Loucy (cell line): ENCODE measurements around the gene DUSP5.

Experiments
- H2AFZ ChIP-seq: fragments of 200-600 bp; sonication (generic); 2 replicates; pipeline ENCODE4 v1.6.0; 2016; ENCODE audit warnings: antibody characterized with exemption, mild to moderate bottlenecking, low read length, moderate library complexity
- H3F3A ChIP-seq: fragments of 200-600 bp; 2 replicates; pipeline ENCODE4 v1.6.0; 2016; ENCODE audit warnings: antibody characterized with exemption, low read depth, mild to moderate bottlenecking
- H3K27me3 ChIP-seq: fragments of 200-600 bp; sonication (generic); 2 replicates; pipeline ENCODE4 v1.6.1; 2014; ENCODE audit warnings: low read length, mild to moderate bottlenecking; ENCODE audit not compliant: insufficient read depth, poor library complexity, severe bottlenecking
- H3K36me3 ChIP-seq: fragments of 200-600 bp; sonication (generic); 2 replicates; pipeline ENCODE4 v1.6.1; 2016; ENCODE audit warnings: low read length; ENCODE audit not compliant: insufficient read depth
- H3K4me1 ChIP-seq: fragments of 200-600 bp; sonication (generic); 2 replicates; pipeline ENCODE4 v1.5.1; 2014; ENCODE audit warnings: low read length, mild to moderate bottlenecking; ENCODE audit not compliant: insufficient read depth, poor library complexity, severe bottlenecking
- H3K4me2 ChIP-seq: fragments of 200-600 bp; sonication (generic); 2 replicates; pipeline ENCODE4 v1.6.0; 2014; ENCODE audit warnings: antibody characterized with exemption, low read length, low read depth, mild to moderate bottlenecking; ENCODE audit not compliant: poor library complexity, severe bottlenecking
- H3K4me3 ChIP-seq: fragments of 200-600 bp; sonication (generic); 2 replicates; pipeline ENCODE4 v1.5.1; 2014; ENCODE audit warnings: low read length, mild to moderate bottlenecking, mixed read lengths; ENCODE audit not compliant: poor library complexity, severe bottlenecking
- H3K79me2 ChIP-seq: fragments of 200-600 bp; sonication (generic); 2 replicates; pipeline ENCODE4 v1.6.1; 2014; ENCODE audit warnings: low read length; ENCODE audit not compliant: insufficient read depth
- H3K9ac ChIP-seq: fragments of 200-600 bp; sonication (generic); 2 replicates; pipeline ENCODE4 v1.6.0; 2014; ENCODE audit warnings: mild to moderate bottlenecking, low read depth, low read length, moderate library complexity; ENCODE audit not compliant: poor library complexity, severe bottlenecking
- H3K9me2 ChIP-seq: fragments of 200-600 bp; sonication (generic); replicated peaks from 2 replicates; pipeline ENCODE4 v1.6.1; 2016; ENCODE audit warnings: low read depth, low read length, mixed read lengths
- H3K9me3 ChIP-seq: fragments of 200-600 bp; sonication (generic); 2 replicates; pipeline ENCODE4 v1.6.1; 2014; ENCODE audit warnings: mild to moderate bottlenecking, antibody characterized with exemption, low read length, low read depth; ENCODE audit not compliant: insufficient read depth
- H4K20me1 ChIP-seq: fragments of 200-600 bp; sonication (generic); 2 replicates; pipeline ENCODE4 v1.6.0; 2014; ENCODE audit warnings: antibody characterized with exemption, low read length, mild to moderate bottlenecking; ENCODE audit not compliant: insufficient read depth, poor library complexity, severe bottlenecking
- EZH2phosphoT487 ChIP-seq: fragments of 200-600 bp; IDR thresholded peaks from 2 replicates; pipeline ENCODE4 v1.6.1; 2018; ENCODE audit warnings: antibody characterized with exemption, mild to moderate bottlenecking, moderate library complexity, borderline replicate concordance
- TF ChIP-seq, protein P1 (sequence below): fragments of 200-600 bp; sonication (generic); conservative IDR thresholded peaks from 2 replicates; pipeline ENCODE4 v1.5.1; 2014; ENCODE audit warnings: mild to moderate bottlenecking, antibody characterized with exemption, low read length

Gene DUSP5

DNA sequence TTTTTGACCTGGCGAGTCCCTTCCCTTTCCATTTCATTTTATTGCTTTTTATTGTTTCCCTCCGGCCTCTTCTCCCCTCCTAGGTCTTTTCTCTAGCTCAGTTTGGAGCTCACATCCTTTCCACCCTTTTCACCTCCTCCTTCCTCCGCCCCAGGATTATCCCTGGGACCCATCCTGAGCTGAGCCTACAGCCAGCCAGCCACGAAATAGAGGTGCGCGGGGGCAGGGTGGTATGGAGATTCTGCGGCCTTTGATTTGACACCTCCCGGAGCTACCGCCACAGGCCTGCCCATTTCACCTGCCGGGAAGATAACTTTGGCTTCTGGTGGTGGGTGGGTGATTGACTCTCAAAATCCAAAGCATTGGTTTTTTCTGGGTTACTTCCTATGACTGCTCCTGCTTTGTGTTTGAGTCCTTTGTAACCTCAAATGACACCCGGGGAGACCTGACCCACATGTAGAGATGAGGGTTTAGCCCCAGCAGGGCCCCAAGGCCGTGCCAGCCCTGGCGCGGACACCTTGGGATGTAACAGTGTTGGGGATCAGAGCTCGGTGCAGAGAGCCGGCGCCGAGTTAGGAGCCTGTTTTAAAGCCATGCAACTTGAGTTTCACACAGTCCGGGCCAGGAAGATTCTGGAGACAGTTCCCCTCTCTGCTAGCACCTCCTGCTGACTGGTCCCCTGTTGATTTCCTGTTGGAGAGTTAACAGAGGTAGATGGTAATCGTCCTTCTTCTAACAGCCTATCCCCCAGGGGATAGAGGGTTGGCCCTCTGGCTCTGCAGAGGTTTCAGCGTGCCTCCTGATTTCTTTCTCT lies 1.5 kb downstream of the DUSP5 start:
- H3K79me2 ChIP-seq: peaks cover 15% of the 10 kb centered on the region
- peaks cover 17% of the 10 kb centered on the region for H4K20me1 ChIP-seq
- H3K9me2 ChIP-seq: no peaks in the 10 kb centered on the region
- no peak for TF ChIP-seq EZH2phosphoT487
- TF ChIP-seq, protein P1, sequence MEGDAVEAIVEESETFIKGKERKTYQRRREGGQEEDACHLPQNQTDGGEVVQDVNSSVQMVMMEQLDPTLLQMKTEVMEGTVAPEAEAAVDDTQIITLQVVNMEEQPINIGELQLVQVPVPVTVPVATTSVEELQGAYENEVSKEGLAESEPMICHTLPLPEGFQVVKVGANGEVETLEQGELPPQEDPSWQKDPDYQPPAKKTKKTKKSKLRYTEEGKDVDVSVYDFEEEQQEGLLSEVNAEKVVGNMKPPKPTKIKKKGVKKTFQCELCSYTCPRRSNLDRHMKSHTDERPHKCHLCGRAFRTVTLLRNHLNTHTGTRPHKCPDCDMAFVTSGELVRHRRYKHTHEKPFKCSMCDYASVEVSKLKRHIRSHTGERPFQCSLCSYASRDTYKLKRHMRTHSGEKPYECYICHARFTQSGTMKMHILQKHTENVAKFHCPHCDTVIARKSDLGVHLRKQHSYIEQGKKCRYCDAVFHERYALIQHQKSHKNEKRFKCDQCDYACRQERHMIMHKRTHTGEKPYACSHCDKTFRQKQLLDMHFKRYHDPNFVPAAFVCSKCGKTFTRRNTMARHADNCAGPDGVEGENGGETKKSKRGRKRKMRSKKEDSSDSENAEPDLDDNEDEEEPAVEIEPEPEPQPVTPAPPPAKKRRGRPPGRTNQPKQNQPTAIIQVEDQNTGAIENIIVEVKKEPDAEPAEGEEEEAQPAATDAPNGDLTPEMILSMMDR: peak; percentile 64
- peak overlapping the region; percentile 78 for H3K4me2 ChIP-seq
- H3K27me3 ChIP-seq: no peaks in the 10 kb centered on the region
- no peaks in the 10 kb centered on the region for H3K9me3 ChIP-seq
- peak overlapping the region; percentile 85 for H3K4me3 ChIP-seq
- 0 out of 2 replicates have a peak, but pooled peaks cover 3% of the 10 kb centered on the region for H3F3A ChIP-seq
- H3K9ac ChIP-seq: peak overlapping the region; percentile 8
- H3K36me3 ChIP-seq: no peaks in the 10 kb centered on the region
- H3K4me1 ChIP-seq: peaks cover 48% of the 10 kb centered on the region
- peak overlapping the region; percentile 9; the same call in 1 of the 2 replicates for H2AFZ ChIP-seq

DNA sequence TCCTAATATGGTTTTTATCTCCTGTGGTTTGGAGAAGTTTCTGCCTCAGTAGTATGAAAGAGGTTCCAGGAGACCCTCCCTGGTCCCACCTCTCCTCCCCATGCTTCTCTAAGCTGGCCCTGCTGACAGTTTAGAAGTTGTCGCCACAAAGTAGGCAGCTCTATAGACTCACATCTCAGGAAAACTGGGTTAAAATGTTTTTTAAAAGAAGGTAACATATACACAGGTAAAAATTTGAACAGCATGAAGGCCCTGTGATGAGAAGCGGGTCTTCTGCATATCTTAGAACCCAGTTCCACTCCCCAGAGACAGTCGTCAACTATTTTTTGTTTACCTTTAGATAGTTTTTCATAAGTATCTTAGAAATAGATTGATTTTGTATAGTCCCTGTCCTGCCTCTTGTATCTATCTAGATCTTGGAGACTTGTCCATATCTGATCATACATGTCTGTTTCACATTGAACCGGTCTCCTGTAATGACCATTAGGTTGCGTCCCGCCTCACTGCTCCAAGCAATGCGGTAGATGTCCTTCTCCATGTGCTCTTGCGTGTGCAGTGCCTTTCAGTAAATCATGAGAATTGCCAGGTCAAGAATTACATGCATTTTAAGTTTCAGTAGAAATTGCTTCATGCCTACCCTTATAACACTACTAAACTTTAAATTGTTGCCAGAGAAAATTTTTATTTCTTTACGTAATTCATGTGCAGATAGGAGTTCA lies 2.2 kb downstream of the DUSP5 start:
- Histone ChIP-seq H3K9me3 (no peaks in the 10 kb centered on the region), H4K20me1 (peaks cover 17% of the 10 kb centered on the region), H3K4me3 (peak overlapping the region; percentile 85), H3F3A (0 out of 2 replicates have a peak, but pooled peaks cover 3% of the 10 kb centered on the region), H3K9me2 (no peaks in the 10 kb centered on the region), H3K36me3 (no peaks in the 10 kb centered on the region), H3K4me1 (peaks cover 48% of the 10 kb centered on the region), H3K9ac (no peak overlapping the region), H3K4me2 (peak overlapping the region; percentile 78), H3K27me3 (no peaks in the 10 kb centered on the region), H2AFZ (no peak overlapping the region), H3K79me2 (peaks cover 15% of the 10 kb centered on the region)
- TF ChIP-seq, protein P1: no peak
- TF ChIP-seq EZH2phosphoT487: no peak

DNA sequence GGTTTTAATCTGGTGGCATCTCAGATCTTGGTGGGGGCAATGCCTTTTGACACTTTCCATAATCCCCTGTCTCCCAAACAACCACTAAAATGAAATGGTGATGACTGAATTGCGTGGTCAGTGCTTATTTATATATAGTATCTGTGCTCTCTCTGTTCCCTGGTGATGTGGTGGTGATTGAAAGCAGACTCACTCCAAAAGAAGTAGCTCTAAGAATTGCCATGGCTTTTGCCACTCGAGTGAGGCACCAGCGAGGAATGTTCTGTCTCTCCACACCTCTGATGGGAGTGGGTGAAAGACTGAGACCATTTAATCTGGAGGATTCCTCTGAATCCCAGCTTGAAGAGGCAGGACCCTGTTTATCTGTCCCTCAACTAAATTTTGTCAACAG lies 2.8 kb downstream of the DUSP5 start:
- H3K9ac ChIP-seq: no peak overlapping the region
- H3F3A ChIP-seq: 0 out of 2 replicates have a peak, but pooled peaks cover 3% of the 10 kb centered on the region
- peaks cover 48% of the 10 kb centered on the region for H3K4me1 ChIP-seq

More for the DNA sequence above, 2.8 kb downstream of the DUSP5 start:
- Histone ChIP-seq H3K4me2 (peak overlapping the region; percentile 78), H3K9me2 (no peaks in the 10 kb centered on the region), H2AFZ (no peak overlapping the region), H3K36me3 (no peaks in the 10 kb centered on the region), H3K79me2 (peaks cover 15% of the 10 kb centered on the region), H3K4me3 (peak overlapping the region; percentile 85), H3K27me3 (no peaks in the 10 kb centered on the region), H3K9me3 (no peaks in the 10 kb centered on the region), H4K20me1 (peaks cover 17% of the 10 kb centered on the region)
- no peak for TF ChIP-seq EZH2phosphoT487
- TF ChIP-seq, protein P1: no peak
